ENCODE results near the gene ENTR1.
A peak's percentile ranks its signal among the peaks of the same experiment; 100 is the strongest.
"Not testable (repeated sequence)": the region's sequence is repeated elsewhere in the genome, so short reads cannot be mapped to it uniquely, and the experiment has no call there.

Gene ENTR1

DNA sequence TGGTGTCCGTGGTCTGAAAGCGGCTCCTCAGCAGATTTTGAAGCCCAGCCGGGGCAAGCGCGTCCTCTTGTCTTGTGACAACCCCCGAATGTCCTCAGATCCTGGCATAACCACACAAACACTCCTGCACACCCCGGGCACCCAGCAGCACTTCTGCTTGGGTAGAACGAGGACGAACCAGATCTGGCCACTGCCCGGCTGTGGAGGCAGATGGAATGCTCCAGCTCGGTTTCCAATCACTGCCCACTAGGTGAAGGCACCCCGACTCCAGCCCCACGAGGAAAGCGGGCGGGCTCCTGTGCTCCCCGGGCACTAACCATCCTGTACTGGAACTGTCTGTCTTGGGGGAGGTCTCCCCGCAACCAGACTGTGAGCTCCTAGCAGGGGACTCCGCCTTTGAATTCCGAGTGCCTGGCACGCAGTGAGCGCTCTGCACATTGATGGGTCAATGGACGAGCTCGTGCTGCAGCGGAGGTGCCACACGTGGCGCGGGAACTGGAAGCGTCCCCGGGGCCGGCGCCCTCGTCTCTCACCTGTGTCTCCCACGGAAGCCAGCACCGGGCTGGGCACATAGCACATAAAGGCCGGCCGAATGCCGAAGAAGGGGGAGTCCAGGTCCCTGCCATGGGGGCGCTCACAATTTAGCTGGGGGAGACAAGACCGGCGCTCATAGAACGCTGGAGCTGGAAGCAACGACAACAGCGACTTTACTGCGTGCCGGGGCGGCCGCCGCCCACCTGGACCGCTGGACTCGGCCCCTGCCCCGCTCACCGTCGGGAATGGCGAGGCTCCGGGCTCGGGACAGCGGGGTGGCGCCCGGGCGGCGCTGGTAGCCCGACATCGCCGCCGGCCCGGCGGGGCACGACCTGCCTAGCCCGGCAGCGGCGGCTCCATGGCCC is 608 bp downstream of the ENTR1 start:
- TF ChIP-seq, protein P1, sequence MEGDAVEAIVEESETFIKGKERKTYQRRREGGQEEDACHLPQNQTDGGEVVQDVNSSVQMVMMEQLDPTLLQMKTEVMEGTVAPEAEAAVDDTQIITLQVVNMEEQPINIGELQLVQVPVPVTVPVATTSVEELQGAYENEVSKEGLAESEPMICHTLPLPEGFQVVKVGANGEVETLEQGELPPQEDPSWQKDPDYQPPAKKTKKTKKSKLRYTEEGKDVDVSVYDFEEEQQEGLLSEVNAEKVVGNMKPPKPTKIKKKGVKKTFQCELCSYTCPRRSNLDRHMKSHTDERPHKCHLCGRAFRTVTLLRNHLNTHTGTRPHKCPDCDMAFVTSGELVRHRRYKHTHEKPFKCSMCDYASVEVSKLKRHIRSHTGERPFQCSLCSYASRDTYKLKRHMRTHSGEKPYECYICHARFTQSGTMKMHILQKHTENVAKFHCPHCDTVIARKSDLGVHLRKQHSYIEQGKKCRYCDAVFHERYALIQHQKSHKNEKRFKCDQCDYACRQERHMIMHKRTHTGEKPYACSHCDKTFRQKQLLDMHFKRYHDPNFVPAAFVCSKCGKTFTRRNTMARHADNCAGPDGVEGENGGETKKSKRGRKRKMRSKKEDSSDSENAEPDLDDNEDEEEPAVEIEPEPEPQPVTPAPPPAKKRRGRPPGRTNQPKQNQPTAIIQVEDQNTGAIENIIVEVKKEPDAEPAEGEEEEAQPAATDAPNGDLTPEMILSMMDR (IDR thresholded peaks at IDR 0.05) = no peak
- H3K27ac ChIP-seq = no peak overlapping the region
- peak overlapping the region; percentile 63 for H3K4me3 ChIP-seq (ENCODE audit: low read depth, low read length)
- peak overlapping the region; percentile 95 for H3K4me2 ChIP-seq (ENCODE audit: low read length)
- H3K9me3 ChIP-seq (ENCODE audit: control insufficient read depth, low read length) = no peaks in the 10 kb centered on the region
- H2AFZ ChIP-seq = peak overlapping the region; percentile 56
- no peak overlapping the region for H3K9ac ChIP-seq
- peaks cover 15% of the 10 kb centered on the region for H3K79me2 ChIP-seq
- no peaks in the 10 kb centered on the region for H3K27me3 ChIP-seq (ENCODE audit: control insufficient read depth, insufficient read depth, low read length)
- no peaks in the 10 kb centered on the region for H3K4me1 ChIP-seq
- H3K36me3 ChIP-seq (ENCODE audit: control insufficient read depth, insufficient read depth, low read length) = no peaks in the 10 kb centered on the region

DNA sequence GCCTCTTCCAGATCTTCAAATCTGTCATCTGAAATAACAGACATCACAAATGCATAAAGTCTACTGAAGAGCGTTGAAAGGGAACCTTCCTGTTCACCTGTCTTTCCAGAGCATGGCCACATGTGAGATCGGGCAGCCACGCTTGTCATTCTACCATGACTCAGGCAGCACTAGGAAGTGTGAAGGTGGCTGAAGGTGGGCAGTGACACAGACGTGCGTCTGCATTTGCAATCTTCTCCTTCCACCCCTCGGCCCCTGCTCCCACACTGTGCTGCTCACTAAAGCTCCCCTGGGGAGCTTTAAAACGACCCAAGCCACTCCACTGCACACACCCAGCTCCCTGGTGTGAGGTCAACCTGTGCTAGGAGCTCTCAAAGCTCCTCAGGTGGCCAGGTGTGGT is 2.5 kb downstream of the ENTR1 start:
- no peak overlapping the region for H2AFZ ChIP-seq
- H3K27me3 ChIP-seq (ENCODE audit: control insufficient read depth, insufficient read depth, low read length) = no peaks in the 10 kb centered on the region
- no peak overlapping the region for H3K4me3 ChIP-seq (ENCODE audit: low read depth, low read length)
- H3K4me2 ChIP-seq (ENCODE audit: low read length) = no peak overlapping the region
- H3K79me2 ChIP-seq = peaks cover 12% of the 10 kb centered on the region
- TF ChIP-seq, protein P1 (IDR thresholded peaks at IDR 0.05) = no peak
- H3K36me3 ChIP-seq (ENCODE audit: control insufficient read depth, insufficient read depth, low read length) = no peaks in the 10 kb centered on the region
- no peaks in the 10 kb centered on the region for H3K9me3 ChIP-seq (ENCODE audit: control insufficient read depth, low read length)
- no peak overlapping the region for H3K27ac ChIP-seq
- H3K9ac ChIP-seq = no peak overlapping the region
- no peaks in the 10 kb centered on the region for H3K4me1 ChIP-seq

DNA sequence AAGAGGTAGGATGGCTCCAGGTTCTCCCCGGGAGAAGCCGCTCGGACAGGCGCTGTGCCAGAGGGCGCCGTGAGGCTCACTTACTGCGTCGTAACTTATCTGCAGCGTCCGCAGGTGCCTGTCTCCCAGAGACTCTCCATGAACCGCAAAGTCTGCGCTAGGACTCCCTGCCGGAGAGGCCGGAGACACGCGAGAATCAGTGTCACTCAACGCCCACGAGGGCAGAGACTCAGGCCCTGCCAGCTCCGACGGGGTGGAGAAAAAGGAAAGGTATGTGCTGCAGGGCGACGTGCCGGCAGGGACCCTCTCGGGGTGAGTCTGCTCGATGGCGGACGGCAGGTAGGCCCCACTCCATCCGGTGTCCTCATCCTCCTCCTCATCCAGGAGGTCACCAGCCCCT is 3.4 kb downstream of the ENTR1 start:
- not testable (repeated sequence) for H3K9ac ChIP-seq; H3K27ac ChIP-seq; H3K9me3 ChIP-seq (ENCODE audit: control insufficient read depth, low read length); H3K4me2 ChIP-seq (ENCODE audit: low read length); H2AFZ ChIP-seq; H3K4me3 ChIP-seq (ENCODE audit: low read depth, low read length); H3K27me3 ChIP-seq (ENCODE audit: control insufficient read depth, insufficient read depth, low read length); H3K4me1 ChIP-seq; H3K36me3 ChIP-seq (ENCODE audit: control insufficient read depth, insufficient read depth, low read length)
- peaks cover 11% of the 10 kb centered on the region for H3K79me2 ChIP-seq

DNA sequence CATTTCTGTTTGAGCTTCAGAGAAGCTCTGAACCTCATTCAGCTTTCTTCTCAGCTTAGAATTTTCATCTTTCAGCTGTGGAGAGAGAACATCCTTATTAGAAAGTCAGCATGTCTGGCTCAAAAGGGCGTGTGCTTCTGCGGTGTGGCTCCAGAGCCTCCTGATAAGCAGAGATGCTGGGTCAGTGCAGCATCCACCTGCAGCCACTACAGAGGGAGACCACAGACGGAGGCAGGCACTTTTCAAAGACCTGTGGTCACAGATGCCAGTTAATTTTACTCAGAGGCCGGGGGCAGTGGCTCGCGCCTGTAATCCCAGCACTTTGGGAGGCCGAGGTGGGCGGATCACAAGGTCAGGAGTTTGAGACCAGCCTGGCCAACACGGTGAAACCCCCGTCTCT is 4.5 kb downstream of the ENTR1 start:
- not testable (repeated sequence) for H2AFZ ChIP-seq; H3K27ac ChIP-seq; H3K4me2 ChIP-seq (ENCODE audit: low read length); H3K9ac ChIP-seq; H3K9me3 ChIP-seq (ENCODE audit: control insufficient read depth, low read length); H3K27me3 ChIP-seq (ENCODE audit: control insufficient read depth, insufficient read depth, low read length); H3K4me3 ChIP-seq (ENCODE audit: low read depth, low read length); H3K36me3 ChIP-seq (ENCODE audit: control insufficient read depth, insufficient read depth, low read length); H3K79me2 ChIP-seq; H3K4me1 ChIP-seq

DNA sequence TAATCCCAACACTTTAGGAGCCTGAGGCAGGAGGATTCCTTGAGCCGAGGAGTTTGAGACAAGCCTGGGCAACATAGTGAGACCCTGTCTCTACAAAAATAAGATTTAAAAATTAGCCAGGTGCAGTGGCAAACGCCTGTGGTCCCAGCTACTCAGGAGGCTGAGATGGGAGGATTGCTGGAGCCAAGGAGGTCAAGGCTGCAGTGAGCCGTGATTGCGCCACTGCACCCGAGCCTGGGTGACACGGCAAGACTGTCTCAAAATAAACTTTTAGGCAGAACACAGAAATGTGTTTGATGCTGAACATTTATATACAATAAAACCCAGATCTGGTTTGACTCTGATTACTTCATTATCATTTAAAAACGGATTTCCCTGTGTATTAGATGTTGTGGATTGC is 4.9 kb downstream of the ENTR1 start:
- no peaks in the 10 kb centered on the region for H3K36me3 ChIP-seq (ENCODE audit: control insufficient read depth, insufficient read depth, low read length)

More for the DNA sequence above, 4.9 kb downstream of the ENTR1 start:
- H3K9me3 ChIP-seq (ENCODE audit: control insufficient read depth, low read length) = no peaks in the 10 kb centered on the region
- H3K27me3 ChIP-seq (ENCODE audit: control insufficient read depth, insufficient read depth, low read length) = no peaks in the 10 kb centered on the region
- H3K4me1 ChIP-seq = no peaks in the 10 kb centered on the region
- no peak overlapping the region for H3K4me3 ChIP-seq (ENCODE audit: low read depth, low read length)
- H3K79me2 ChIP-seq = no peaks in the 10 kb centered on the region
- TF ChIP-seq, protein P1 (IDR thresholded peaks at IDR 0.05) = no peak
- no peak overlapping the region for H3K9ac ChIP-seq
- no peak overlapping the region for H3K27ac ChIP-seq
- no peak overlapping the region for H3K4me2 ChIP-seq (ENCODE audit: low read length)
- no peak overlapping the region for H2AFZ ChIP-seq
